SK-N-SH treated with all-trans-retinoic acid at 6 μM for 48 hours (cell line): ENCODE measurements around the gene PLXDC2.

ENCODE experiments used
- ATAC-seq: fragments of 200-7000 bp; cut with Tn5 transposase; 3 replicates; pipeline ENCODE4 v1.9.1; 2020; ENCODE audit warnings: mild to moderate bottlenecking, moderate library complexity
- ARNTL ChIP-seq: fragments of 450-650 bp; formaldehyde crosslinking; IDR thresholded peaks from 2 replicates; pipeline ENCODE4 v1.5.0; 2020; ENCODE audit warnings: low read depth, mild to moderate bottlenecking, moderate library complexity, borderline replicate concordance
- BACH2 ChIP-seq: fragments of 250-450 bp; sonication (Bioruptor Pico); IDR thresholded peaks from 2 replicates; pipeline ENCODE4 v1.9.0; 2021; ENCODE audit warnings: mild to moderate bottlenecking, borderline replicate concordance
- CREB5 ChIP-seq: fragments of 250-450 bp; sonication (Bioruptor Pico); IDR thresholded peaks from 2 replicates; pipeline ENCODE4 v1.5.1; 2020; ENCODE audit warnings: low read depth, mild to moderate bottlenecking, moderate library complexity
- CSDC2 ChIP-seq: fragments of 250-450 bp; sonication (Bioruptor Pico); IDR thresholded peaks from 2 replicates; pipeline ENCODE4 v1.5.0; 2020; ENCODE audit warnings: mild to moderate bottlenecking, moderate library complexity
- CSRNP3 ChIP-seq: fragments of 250-450 bp; sonication (Bioruptor Pico); IDR thresholded peaks from 2 replicates; pipeline ENCODE4 v1.5.1; 2021; ENCODE audit warnings: mild to moderate bottlenecking, moderate library complexity
- ESRRG ChIP-seq: fragments of 250-450 bp; sonication (Bioruptor Pico); IDR thresholded peaks from 2 replicates; pipeline ENCODE4 v1.6.1; 2021; ENCODE audit warnings: mild to moderate bottlenecking
- GLIS3 ChIP-seq: fragments of 250-450 bp; sonication (Bioruptor Pico); IDR thresholded peaks from 2 replicates; pipeline ENCODE4 v1.5.0; 2020; ENCODE audit warnings: mild to moderate bottlenecking, moderate library complexity
- ISL1 ChIP-seq: fragments of 250-450 bp; sonication (Bioruptor Pico); IDR thresholded peaks from 2 replicates; pipeline ENCODE4 v2.1.2; 2022; ENCODE audit warnings: mild to moderate bottlenecking, moderate library complexity
- OSR1 ChIP-seq: fragments of 250-450 bp; sonication (Bioruptor Pico); IDR thresholded peaks from 2 replicates; pipeline ENCODE4 v1.8.0; 2022; ENCODE audit warnings: moderate library complexity, mild to moderate bottlenecking, inconsistent platforms
- PATZ1 ChIP-seq: fragments of 250-450 bp; sonication (Bioruptor Pico); IDR thresholded peaks from 2 replicates; pipeline ENCODE4 v1.8.0; 2020; ENCODE audit warnings: mild to moderate bottlenecking, moderate library complexity, borderline replicate concordance
- PPARA ChIP-seq: fragments of 250-450 bp; sonication (Bioruptor Pico); IDR thresholded peaks from 2 replicates; pipeline ENCODE4 v1.5.0; 2020; ENCODE audit warnings: mild to moderate bottlenecking, borderline replicate concordance
- RARB ChIP-seq: fragments of 250-450 bp; sonication (Bioruptor Pico); IDR thresholded peaks from 2 replicates; pipeline ENCODE4 v1.8.0; 2021; ENCODE audit warnings: mild to moderate bottlenecking, moderate library complexity
- SNAI2 ChIP-seq: fragments of 250-450 bp; sonication (Bioruptor Pico); IDR thresholded peaks from 2 replicates; pipeline ENCODE4 v1.5.0; 2020; ENCODE audit warnings: mild to moderate bottlenecking, moderate library complexity
- TCF4 ChIP-seq: fragments of 250-450 bp; sonication (Bioruptor Pico); IDR thresholded peaks from 2 replicates; pipeline ENCODE4 v1.8.0; 2021; ENCODE audit warnings: mild to moderate bottlenecking, moderate library complexity, borderline replicate concordance
- TOX ChIP-seq: fragments of 250-450 bp; sonication (Bioruptor Pico); IDR thresholded peaks from 2 replicates; pipeline ENCODE4 v1.8.0; 2021; ENCODE audit warnings: mild to moderate bottlenecking, moderate library complexity, borderline replicate concordance
- TSHZ2 ChIP-seq: fragments of 250-450 bp; sonication (Bioruptor Pico); IDR thresholded peaks from 2 replicates; pipeline ENCODE4 v1.5.0; 2020; ENCODE audit warnings: mild to moderate bottlenecking, moderate library complexity
- ZFP3 ChIP-seq: fragments of 250-450 bp; sonication (Bioruptor Pico); IDR thresholded peaks from 2 replicates; pipeline ENCODE4 v1.5.0; 2020; ENCODE audit warnings: mild to moderate bottlenecking, moderate library complexity
- ZFP30 ChIP-seq: fragments of 450-650 bp; formaldehyde crosslinking; IDR thresholded peaks from 2 replicates; pipeline ENCODE4 v1.5.0; 2022; ENCODE audit warnings: mild to moderate bottlenecking, moderate library complexity
- ZNF565 ChIP-seq: fragments of 450-650 bp; formaldehyde crosslinking; conservative IDR thresholded peaks from 2 replicates; pipeline ENCODE4 v1.5.0; 2020; ENCODE audit warnings: low read depth, mild to moderate bottlenecking, moderate library complexity
- ZNF70 ChIP-seq: fragments of 450-650 bp; formaldehyde crosslinking; IDR thresholded peaks from 2 replicates; pipeline ENCODE4 v1.5.0; 2020; ENCODE audit warnings: mild to moderate bottlenecking, moderate library complexity
- ZNF8 ChIP-seq: fragments of 450-650 bp; formaldehyde crosslinking; IDR thresholded peaks from 2 replicates; pipeline ENCODE4 v1.5.0; 2020; ENCODE audit warnings: mild to moderate bottlenecking, moderate library complexity

Gene PLXDC2

GRCh38 chr10:19933772-19934171 is 117.5 kb downstream of the PLXDC2 start:
- TF ChIP-seq ZFP30 (CRISPR knock-in tag) (no peak), ZNF70 (CRISPR knock-in tag) (no peak), PPARA (CRISPR knock-in tag) (no peak), GLIS3 (no peak), BACH2 (no peak), ZNF565 (CRISPR knock-in tag) (no peak), ZFP3 (CRISPR knock-in tag) (no peak), TSHZ2 (no peak), CSDC2 (CRISPR knock-in tag) (no peak), CSRNP3 (CRISPR knock-in tag) (no peak), ZNF8 (CRISPR knock-in tag) (no peak), RARB (no peak), TCF4 (CRISPR knock-in tag) (no peak), OSR1 (CRISPR knock-in tag) (no peak), TOX (CRISPR knock-in tag) (no peak), ARNTL (no peak), PATZ1 (CRISPR knock-in tag) (no peak)
- TF ChIP-seq, all 23 proteins: peak for 0
- ATAC-seq = no peak

- TF ChIP-seq ZNF565 (CRISPR knock-in tag) = no peak
- ATAC-seq = no peak
These were observed 118.9 kb downstream of the PLXDC2 start for GRCh38 chr10:19935176-19935575.

- TF ChIP-seq ZFP30 (CRISPR knock-in tag) (no peak), CSRNP3 (CRISPR knock-in tag) (no peak), PPARA (CRISPR knock-in tag) (no peak), SNAI2 (CRISPR knock-in tag) (no peak), CSDC2 (CRISPR knock-in tag) (no peak), RARB (no peak), ZFP3 (CRISPR knock-in tag) (no peak), ESRRG (no peak), ISL1 (CRISPR knock-in tag) (no peak), ZNF565 (CRISPR knock-in tag) (no peak), OSR1 (CRISPR knock-in tag) (no peak), GLIS3 (no peak), PATZ1 (CRISPR knock-in tag) (no peak), TCF4 (CRISPR knock-in tag) (no peak), CREB5 (CRISPR knock-in tag) (no peak), TOX (CRISPR knock-in tag) (no peak), ARNTL (no peak), ZNF70 (CRISPR knock-in tag) (no peak)
- no peak for ATAC-seq
These were observed 120.1 kb downstream of the PLXDC2 start for GRCh38 chr10:19936289-19936688.
